ENCODE results near the gene USH1G. TPM values are rescaled to one million over a fixed set of nuclear protein-coding genes. Genes with fewer than 3 reads are reported as not detected.
A peak's percentile ranks its signal among the peaks of the same experiment; 100 is the strongest.

The USH1G gene
- total and polyA plus RNA-seq, 2 of the 13 experiments (the other 11 are each of a cell fraction or from before 2014, with no cell fraction given): 0.04 TPM; not detected in 1

- TF ChIP-seq SP4 (CRISPR knock-in tag; IDR thresholded peaks at IDR 0.05): 0 out of 2 replicates have a peak, but pooled peaks have one; percentile 44
- no peak for TF ChIP-seq HES4 (CRISPR knock-in tag; IDR thresholded peaks at IDR 0.05; ENCODE audit: borderline replicate concordance)
- TF ChIP-seq SKIL (CRISPR knock-in tag; IDR thresholded peaks at IDR 0.05; ENCODE audit: borderline replicate concordance): 0 out of 2 replicates have a peak, but pooled peaks have one; percentile 24
- no peak for TF ChIP-seq BRD4 (CRISPR knock-in tag; IDR thresholded peaks at IDR 0.05)
- no peak for TF ChIP-seq TMF1 (CRISPR knock-in tag; IDR thresholded peaks at IDR 0.05; ENCODE audit: low read depth)
- no peak for TF ChIP-seq THAP8 (CRISPR knock-in tag; IDR thresholded peaks at IDR 0.05; ENCODE audit: borderline replicate concordance)
- TF ChIP-seq MLX (CRISPR knock-in tag; IDR thresholded peaks at IDR 0.05): no peak
- no peak for TF ChIP-seq MYNN (CRISPR knock-in tag; IDR thresholded peaks at IDR 0.05; ENCODE audit: low read depth)
- TF ChIP-seq BCL3 (CRISPR knock-in tag; IDR thresholded peaks at IDR 0.05): peak; percentile 41; the same call in 1 of the 2 replicates
- TF ChIP-seq ZBTB14 (CRISPR knock-in tag; IDR thresholded peaks at IDR 0.05): no peak
Measured at GRCh38 chr17:74919440-74920305, 3.4 kb downstream of the USH1G start (continued).

Measured in HepG2 (cell line).